WERI-Rb-1 (cell line): Measurements from ENCODE around the gene NR0B2.

Source experiments
- DNase-seq: peaks from one replicate; pipeline ENCODE4 v3.0.0-alpha.2; 2020
- H3K27ac ChIP-seq: fragments of 250-450 bp; sonication (Bioruptor Pico); 2 replicates; pipeline ENCODE4 v1.5.1; 2020; ENCODE audit warnings: mild to moderate bottlenecking, moderate library complexity
- H3K27me3 ChIP-seq: fragments of 250-450 bp; sonication (Bioruptor Pico); 2 replicates; pipeline ENCODE4 v1.5.1; 2021; ENCODE audit warnings: mild to moderate bottlenecking, low read depth, moderate library complexity; ENCODE audit not compliant: insufficient read depth, severe bottlenecking
- H3K36me3 ChIP-seq: fragments of 250-450 bp; sonication (Bioruptor Pico); 2 replicates; pipeline ENCODE4 v1.5.1; 2020; ENCODE audit warnings: mild to moderate bottlenecking, moderate library complexity
- H3K4me3 ChIP-seq: 2 replicates; pipeline ENCODE4 v1.5.1; 2011; ENCODE audit warnings: low read depth, mild to moderate bottlenecking, control low read depth, low read length
- H3K9me3 ChIP-seq: fragments of 250-450 bp; sonication (Bioruptor Pico); 2 replicates; pipeline ENCODE4 v1.5.1; 2021; ENCODE audit warnings: mild to moderate bottlenecking, moderate library complexity; ENCODE audit not compliant: severe bottlenecking
- CTCF ChIP-seq: IDR thresholded peaks from 2 replicates; pipeline ENCODE4 v1.5.1; 2011; ENCODE audit warnings: low read depth, mild to moderate bottlenecking, control low read depth, inconsistent platforms, low read length

NR0B2 gene

GRCh38 chr1:26915204-26915842 is 1.5 kb upstream of the NR0B2 start:
- Histone ChIP-seq H3K36me3 (no peaks in the 10 kb centered on the region), H3K4me3 (no peak overlapping the region)
- no peak for DNase-seq

GRCh38 chr1:26913389-26913753 is 404 bp downstream of the NR0B2 start:
- no peak for TF ChIP-seq CTCF
- no peaks in the 10 kb centered on the region for H3K36me3 ChIP-seq
- H3K4me3 ChIP-seq = no peak overlapping the region
- no peak for DNase-seq
- H3K9me3 ChIP-seq = no peaks in the 10 kb centered on the region
- no peak overlapping the region for H3K27ac ChIP-seq
- H3K27me3 ChIP-seq = no peaks in the 10 kb centered on the region

More at GRCh38 chr1:26915204-26915842, 1.5 kb upstream of the NR0B2 start:
- no peaks in the 10 kb centered on the region for H3K27me3 ChIP-seq
- H3K9me3 ChIP-seq = no peaks in the 10 kb centered on the region
- no peak for TF ChIP-seq CTCF
- no peak overlapping the region for H3K27ac ChIP-seq

GRCh38 chr1:26912147-26912490 is 1.7 kb downstream of the NR0B2 start:
- no peak for TF ChIP-seq CTCF
- Histone ChIP-seq H3K4me3 (no peak overlapping the region), H3K9me3 (no peaks in the 10 kb centered on the region), H3K36me3 (no peaks in the 10 kb centered on the region), H3K27me3 (no peaks in the 10 kb centered on the region), H3K27ac (no peak overlapping the region)
- DNase-seq = no peak

- Histone ChIP-seq H3K4me3 (no peak overlapping the region), H3K9me3 (no peaks in the 10 kb centered on the region), H3K36me3 (no peaks in the 10 kb centered on the region), H3K27me3 (no peaks in the 10 kb centered on the region), H3K27ac (no peak overlapping the region)
- no peak for TF ChIP-seq CTCF
- no peak for DNase-seq
Measured at GRCh38 chr1:26911399-26912146, 2.2 kb downstream of the NR0B2 start.

- no peak for DNase-seq
- H3K27ac ChIP-seq = no peak overlapping the region
- no peaks in the 10 kb centered on the region for H3K36me3 ChIP-seq
- H3K27me3 ChIP-seq = no peaks in the 10 kb centered on the region
- no peaks in the 10 kb centered on the region for H3K9me3 ChIP-seq
- H3K4me3 ChIP-seq = no peak overlapping the region
- TF ChIP-seq CTCF = no peak
Measured at GRCh38 chr1:26910343-26911160, 3.2 kb downstream of the NR0B2 start.
